ENCODE measurements around the gene TMEM123.

- TF ChIP-seq ZNF274 (CRISPR knock-in tag; IDR thresholded peaks at IDR 0.05) (no peak), CTCF (CRISPR knock-in tag; IDR thresholded peaks at IDR 0.05) (no peak), RFX5 (IDR thresholded peaks at IDR 0.05; ENCODE audit: low read depth, low read length) (no peak), PATZ1 (CRISPR knock-in tag; IDR thresholded peaks at IDR 0.05) (no peak), RFX1 (IDR thresholded peaks at IDR 0.05) (no peak), POLR2A (IDR thresholded peaks at IDR 0.05; ENCODE audit: insufficient read depth in 1 of 2, low read depth in 2 of 2, low read length in 2 of 2) (no peak), HCFC1 (IDR thresholded peaks at IDR 0.05; ENCODE audit: low read depth, low read length) (no peak)
Measured at GRCh38 chr11:102391549-102392237, 60.9 kb downstream of the TMEM123 start.

Data from HepG2 (cell line).